Astrocyte of the cerebellum (primary cell): Measurements from ENCODE around the gene GRK6.
"Not testable (repeated sequence)": the region's sequence is repeated elsewhere in the genome, so short reads cannot be mapped to it uniquely, and the experiment has no call there.

ENCODE experiments used
- DNase-seq: peaks from one replicate; pipeline ENCODE4 v3.0.0-alpha.2; 2011; ENCODE audit warnings: low read depth
- H3K4me3 ChIP-seq: 2 replicates; pipeline ENCODE4 v1.5.1; 2011; ENCODE audit warnings: mild to moderate bottlenecking, low read depth, low read length, moderate library complexity
- in situ Hi-C: cut with HindIII; loops from 2 replicates; pipeline ENCODE4 v1.10.0; 2017; ENCODE audit warnings: low sequenced_read_pairs
- TF ChIP-seq, protein P1 (sequence below): IDR thresholded peaks from 2 replicates; pipeline ENCODE4 v1.5.1; 2012; ENCODE audit warnings: low read length, low read depth, moderate library complexity, mild to moderate bottlenecking; ENCODE audit errors: missing control alignments

Gene GRK6

DNA sequence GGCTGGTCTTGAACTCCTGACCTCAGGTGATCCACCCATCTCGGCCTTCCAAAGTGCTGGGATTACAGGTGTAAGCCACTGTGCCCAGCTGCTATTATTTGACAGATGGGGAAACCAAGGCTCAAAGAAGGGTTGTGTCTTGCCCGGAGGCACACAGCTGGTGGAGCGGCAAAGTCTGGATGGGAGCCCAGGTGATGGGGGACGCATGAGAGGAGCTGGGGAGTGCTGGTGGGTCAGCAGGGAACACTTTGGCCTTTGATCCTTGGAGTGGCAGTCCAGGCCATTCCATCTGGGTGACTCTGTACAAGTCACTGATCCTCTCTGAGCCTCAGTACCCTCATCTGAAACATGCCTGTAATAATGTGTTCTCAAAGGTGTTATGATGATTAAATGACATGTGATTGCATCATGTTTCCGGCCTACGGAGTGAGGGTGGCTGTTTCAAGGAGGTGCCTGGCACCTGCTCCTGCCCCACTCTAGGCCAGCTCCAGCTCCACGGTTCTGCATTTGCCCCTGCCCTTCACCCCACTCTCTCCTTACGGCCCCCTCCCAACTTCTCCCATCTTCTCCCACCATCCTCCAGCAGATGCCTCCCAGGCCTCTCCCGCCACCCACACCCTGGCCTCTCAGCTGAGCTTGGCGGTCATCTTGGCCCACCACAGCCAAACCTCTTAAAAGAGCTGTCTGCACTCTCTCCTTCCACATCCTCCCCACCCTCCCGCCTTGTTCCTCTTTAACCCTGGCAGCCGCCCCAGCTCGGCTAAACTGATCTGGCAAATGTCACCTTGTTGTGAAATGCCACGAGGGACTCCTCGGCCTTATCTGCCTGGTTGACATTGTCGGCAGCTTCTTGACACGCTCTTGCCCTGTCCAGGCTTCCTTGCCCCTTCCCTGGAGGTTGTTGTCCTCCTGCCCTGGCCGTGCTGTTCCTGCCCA lies 52.5 kb downstream of the GRK6 start:
- no peak overlapping the region for H3K4me3 ChIP-seq
- TF ChIP-seq, protein P1, sequence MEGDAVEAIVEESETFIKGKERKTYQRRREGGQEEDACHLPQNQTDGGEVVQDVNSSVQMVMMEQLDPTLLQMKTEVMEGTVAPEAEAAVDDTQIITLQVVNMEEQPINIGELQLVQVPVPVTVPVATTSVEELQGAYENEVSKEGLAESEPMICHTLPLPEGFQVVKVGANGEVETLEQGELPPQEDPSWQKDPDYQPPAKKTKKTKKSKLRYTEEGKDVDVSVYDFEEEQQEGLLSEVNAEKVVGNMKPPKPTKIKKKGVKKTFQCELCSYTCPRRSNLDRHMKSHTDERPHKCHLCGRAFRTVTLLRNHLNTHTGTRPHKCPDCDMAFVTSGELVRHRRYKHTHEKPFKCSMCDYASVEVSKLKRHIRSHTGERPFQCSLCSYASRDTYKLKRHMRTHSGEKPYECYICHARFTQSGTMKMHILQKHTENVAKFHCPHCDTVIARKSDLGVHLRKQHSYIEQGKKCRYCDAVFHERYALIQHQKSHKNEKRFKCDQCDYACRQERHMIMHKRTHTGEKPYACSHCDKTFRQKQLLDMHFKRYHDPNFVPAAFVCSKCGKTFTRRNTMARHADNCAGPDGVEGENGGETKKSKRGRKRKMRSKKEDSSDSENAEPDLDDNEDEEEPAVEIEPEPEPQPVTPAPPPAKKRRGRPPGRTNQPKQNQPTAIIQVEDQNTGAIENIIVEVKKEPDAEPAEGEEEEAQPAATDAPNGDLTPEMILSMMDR: no peak
- in situ Hi-C loops: no loop called here
- DNase-seq: no peak

DNA sequence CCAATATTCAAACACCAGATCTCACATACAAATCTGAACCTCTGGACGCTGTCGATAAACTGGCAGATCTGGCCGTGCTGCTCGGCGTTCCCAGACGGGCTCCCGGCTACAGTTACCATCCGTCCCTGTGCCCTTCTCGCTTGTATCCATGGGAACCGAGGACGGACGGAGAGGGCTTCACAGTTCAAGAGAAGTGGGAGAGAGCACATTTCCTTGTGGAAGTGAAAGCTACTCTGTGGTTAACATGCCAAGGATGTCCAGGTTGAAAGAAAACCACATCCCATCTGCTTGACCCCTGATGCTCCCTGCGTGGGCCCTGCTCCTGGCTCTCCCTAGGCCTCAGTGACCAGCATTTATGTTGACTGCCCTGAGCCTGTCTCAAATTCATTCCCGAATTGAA lies 53.3 kb downstream of the GRK6 start:
- no peak overlapping the region for H3K4me3 ChIP-seq
- in situ Hi-C loops: no loop called here
- DNase-seq: no peak

DNA sequence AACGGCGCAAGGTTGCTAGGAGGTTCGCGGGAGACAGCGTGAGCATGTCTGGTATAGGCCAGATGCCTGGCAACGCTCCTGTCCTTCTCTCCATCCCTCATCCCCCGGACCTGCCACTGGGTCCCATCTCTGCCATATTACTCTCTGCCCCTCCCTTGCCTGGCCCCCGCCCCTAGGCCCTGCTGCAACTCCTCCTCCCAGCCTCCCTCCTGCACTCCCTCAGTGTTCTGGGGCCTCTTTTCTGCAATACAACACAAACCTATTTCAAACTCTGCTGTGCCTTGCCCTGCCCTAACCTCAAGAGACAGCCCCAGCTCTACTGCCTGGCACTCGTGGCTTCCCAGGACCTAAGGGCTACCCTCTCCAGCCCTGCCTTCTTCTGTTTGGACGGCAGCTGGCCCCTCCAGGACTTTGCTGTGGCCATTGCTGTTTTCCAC lies 55.9 kb downstream of the GRK6 start:
- no peak for DNase-seq
- TF ChIP-seq, protein P1: no peak
- no peak overlapping the region for H3K4me3 ChIP-seq
- in situ Hi-C loops: no loop called here

More for the DNA sequence above, 53.3 kb downstream of the GRK6 start:
- TF ChIP-seq, protein P1: no peak

DNA sequence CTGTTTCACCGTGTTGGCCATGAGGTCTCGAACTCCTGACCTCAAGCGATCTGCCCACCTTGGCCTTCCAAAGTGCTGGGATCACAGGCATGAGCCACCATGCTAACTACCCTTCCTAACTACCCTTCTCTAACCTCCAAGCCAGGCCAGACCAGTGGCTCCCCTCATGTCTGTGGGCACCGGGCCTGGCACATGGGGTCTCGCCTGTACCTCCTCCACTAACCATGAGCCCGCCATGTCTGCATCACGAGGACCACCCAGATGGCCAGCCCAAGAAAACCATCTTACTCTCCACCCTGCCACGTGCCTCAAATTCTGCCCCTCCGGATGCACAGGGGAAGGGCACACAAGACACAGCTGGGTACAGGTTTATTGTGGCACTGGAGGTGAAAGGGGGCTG lies 56.6 kb downstream of the GRK6 start:
- in situ Hi-C loops: no loop called here
- DNase-seq: no peak
- H3K4me3 ChIP-seq: no peak overlapping the region
- TF ChIP-seq, protein P1: no peak

DNA sequence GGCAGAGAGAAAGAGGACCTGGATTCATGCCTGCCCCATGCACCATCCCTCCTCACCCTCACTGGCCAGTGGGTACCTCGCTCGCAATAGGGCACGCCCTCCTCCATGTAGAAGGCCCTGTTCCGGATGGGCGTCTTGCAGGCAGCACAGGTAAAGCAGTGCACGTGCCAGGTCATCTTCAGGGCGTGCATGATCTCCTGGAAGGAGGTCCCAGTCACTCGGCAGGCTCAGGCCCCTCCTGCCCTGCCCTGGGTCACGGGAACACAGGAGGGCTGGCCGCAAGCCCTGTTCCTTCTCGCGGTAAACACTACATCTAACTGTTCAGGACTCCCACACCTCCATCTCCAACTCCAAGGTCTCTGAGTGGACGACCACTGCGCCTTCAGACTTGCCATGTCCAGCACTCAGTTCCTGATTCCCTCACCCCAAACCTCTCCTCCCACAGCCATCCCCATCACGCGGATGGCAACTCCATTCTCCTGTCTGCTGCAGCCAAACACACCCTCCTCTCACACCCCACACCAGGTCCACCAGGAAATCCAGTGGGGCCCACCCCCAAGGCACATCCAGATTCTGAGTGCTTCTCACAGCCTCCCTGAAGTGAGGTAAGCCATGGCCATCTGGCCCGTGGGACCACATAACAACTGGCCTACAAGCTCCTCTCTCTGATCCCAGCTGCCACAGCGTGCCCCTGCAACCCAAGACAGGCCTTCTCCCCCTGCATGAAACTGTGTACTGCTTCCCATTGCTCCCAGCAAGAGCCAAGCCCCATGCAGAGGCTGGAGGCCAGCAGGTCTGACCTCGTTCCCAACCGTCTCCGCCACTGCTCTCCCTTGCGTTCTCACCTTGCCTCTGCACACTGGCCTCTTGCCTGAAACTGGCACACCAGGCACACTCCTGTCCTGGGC lies 57.8 kb downstream of the GRK6 start:
- TF ChIP-seq, protein P1: no peak
- in situ Hi-C loops: no loop called here
- H3K4me3 ChIP-seq: no peak overlapping the region
- no peak for DNase-seq

DNA sequence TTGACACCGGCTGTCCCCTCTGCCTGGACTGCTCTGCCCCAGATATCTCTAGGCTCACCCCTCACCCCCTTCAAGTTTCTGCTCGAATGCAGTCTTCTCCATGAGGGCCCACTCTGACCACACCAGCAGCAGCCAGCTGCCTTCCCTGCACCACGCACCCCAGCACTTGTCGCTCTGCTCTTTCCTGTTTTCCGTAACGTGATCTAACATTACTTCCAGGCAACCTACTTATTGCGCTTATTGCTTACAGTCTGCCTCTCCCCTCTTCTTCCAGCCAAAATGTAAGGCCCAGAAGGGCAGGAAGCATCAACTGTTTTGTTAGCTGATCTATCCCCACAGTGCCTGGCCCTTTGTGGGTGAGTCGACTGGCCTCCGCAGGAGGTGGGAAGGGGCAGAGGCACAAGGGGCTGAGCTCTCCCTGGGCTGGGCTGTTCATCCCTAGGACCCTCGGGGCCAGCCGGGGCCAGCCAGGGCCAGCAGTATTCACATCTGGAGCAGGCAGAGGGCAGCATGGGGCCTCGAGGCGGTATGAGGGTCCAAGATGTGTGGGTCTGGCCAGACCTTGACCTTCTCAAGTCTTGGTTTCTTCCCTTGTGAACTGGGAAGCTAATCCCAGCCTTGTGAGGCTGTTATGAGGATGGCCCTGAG lies 58.5 kb downstream of the GRK6 start:
- TF ChIP-seq, protein P1: no peak
- in situ Hi-C loops: no loop called here
- H3K4me3 ChIP-seq: no peak overlapping the region

DNA sequence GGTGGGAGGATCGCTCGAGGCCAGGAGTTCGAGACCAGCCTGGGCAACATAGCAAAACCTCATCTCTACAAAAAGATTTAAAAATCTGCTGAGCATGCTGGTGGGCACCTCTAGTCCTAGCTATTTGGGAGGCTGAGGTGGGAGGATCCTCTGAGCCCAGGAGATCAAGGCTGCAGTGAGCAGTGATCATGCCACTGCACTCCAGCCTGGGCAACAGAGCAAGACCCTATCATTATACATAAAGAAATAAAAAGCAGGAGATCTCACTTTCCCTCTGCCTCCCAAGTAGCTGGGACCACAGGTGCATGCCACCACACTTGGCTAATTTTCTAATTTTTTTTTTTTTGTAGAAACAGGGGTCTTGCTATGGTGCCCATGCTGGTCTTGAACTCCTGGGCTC lies 59.3 kb downstream of the GRK6 start:
- in situ Hi-C loops, DNase-seq, H3K4me3 ChIP-seq: not testable (repeated sequence)

More for the DNA sequence above, 58.5 kb downstream of the GRK6 start:
- DNase-seq: no peak
